ENCODE measurements around the gene MPZL3.

MPZL3 gene

GRCh38 chr11:118286545-118286944 is 34.4 kb upstream of the MPZL3 start:
- peaks cover 4% of the 10 kb centered on the region for H3K4me1 ChIP-seq (ENCODE audit: control insufficient read depth, insufficient read depth, low read length, poor library complexity, severe bottlenecking)
- no peak for DNase-seq
- no peaks in the 10 kb centered on the region for H3K36me3 ChIP-seq (ENCODE audit: control insufficient read depth, insufficient read depth, low read length)
- H3K27ac ChIP-seq (ENCODE audit: insufficient read depth, low read length, poor library complexity, severe bottlenecking), result no peak overlapping the region
- no peaks in the 10 kb centered on the region for H3K9me3 ChIP-seq (ENCODE audit: control insufficient read depth, low read length)
- no peak overlapping the region for H3K4me3 ChIP-seq (ENCODE audit: insufficient read depth, low read depth, low read length, poor library complexity, severe bottlenecking)
- H3K27me3 ChIP-seq (replicated peaks; ENCODE audit: control insufficient read depth, insufficient read depth, low read length, poor library complexity, severe bottlenecking), result no peaks in the 10 kb centered on the region

DNA sequence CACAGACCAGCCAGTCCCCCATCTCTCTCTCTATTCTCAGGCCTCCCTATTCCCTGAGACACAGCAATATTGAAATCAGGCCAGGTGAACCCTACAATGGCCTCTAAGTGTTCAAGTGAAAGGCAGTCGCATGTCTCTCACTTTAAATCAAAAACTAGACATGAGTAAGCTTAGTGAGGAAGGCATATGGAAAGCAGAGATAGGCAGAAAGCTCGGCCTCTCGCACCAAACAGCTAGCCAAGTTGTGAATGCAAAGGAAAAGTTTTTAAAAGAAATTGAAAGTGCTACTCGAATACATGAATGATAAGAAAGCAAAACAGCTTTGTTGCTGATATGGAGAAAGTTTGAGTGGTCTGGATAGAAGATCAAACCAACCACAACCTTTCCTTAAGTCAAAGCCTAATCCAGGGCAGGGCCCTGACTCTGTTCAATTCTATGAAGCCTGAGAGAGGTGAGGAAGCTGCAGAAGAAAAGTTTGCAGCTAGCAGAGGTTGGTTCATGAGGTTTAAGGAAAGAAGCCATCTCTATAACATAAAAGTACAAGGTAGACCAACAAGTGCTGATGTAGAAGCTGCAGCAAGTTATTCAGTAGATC is 31.7 kb upstream of the MPZL3 start:
- H3K4me3 ChIP-seq (ENCODE audit: insufficient read depth, low read depth, low read length, poor library complexity, severe bottlenecking), result no peak overlapping the region
- no peak overlapping the region for H3K27ac ChIP-seq (ENCODE audit: insufficient read depth, low read length, poor library complexity, severe bottlenecking)
- H3K4me1 ChIP-seq (ENCODE audit: control insufficient read depth, insufficient read depth, low read length, poor library complexity, severe bottlenecking), result peaks cover 7% of the 10 kb centered on the region
- no peaks in the 10 kb centered on the region for H3K27me3 ChIP-seq (replicated peaks; ENCODE audit: control insufficient read depth, insufficient read depth, low read length, poor library complexity, severe bottlenecking)
- no peaks in the 10 kb centered on the region for H3K9me3 ChIP-seq (ENCODE audit: control insufficient read depth, low read length)
- H3K36me3 ChIP-seq (ENCODE audit: control insufficient read depth, insufficient read depth, low read length), result no peaks in the 10 kb centered on the region
- no peak for DNase-seq

- H3K4me3 ChIP-seq (ENCODE audit: insufficient read depth, low read depth, low read length, poor library complexity, severe bottlenecking), result no peak overlapping the region
- H3K4me1 ChIP-seq (ENCODE audit: control insufficient read depth, insufficient read depth, low read length, poor library complexity, severe bottlenecking), result peaks cover 7% of the 10 kb centered on the region
- H3K27ac ChIP-seq (ENCODE audit: insufficient read depth, low read length, poor library complexity, severe bottlenecking), result no peak overlapping the region
- no peak for DNase-seq
- H3K27me3 ChIP-seq (replicated peaks; ENCODE audit: control insufficient read depth, insufficient read depth, low read length, poor library complexity, severe bottlenecking), result no peaks in the 10 kb centered on the region
- H3K36me3 ChIP-seq (ENCODE audit: control insufficient read depth, insufficient read depth, low read length), result no peaks in the 10 kb centered on the region
- no peaks in the 10 kb centered on the region for H3K9me3 ChIP-seq (ENCODE audit: control insufficient read depth, low read length)
Observed at GRCh38 chr11:118283037-118283636, 31.0 kb upstream of the MPZL3 start.

DNA sequence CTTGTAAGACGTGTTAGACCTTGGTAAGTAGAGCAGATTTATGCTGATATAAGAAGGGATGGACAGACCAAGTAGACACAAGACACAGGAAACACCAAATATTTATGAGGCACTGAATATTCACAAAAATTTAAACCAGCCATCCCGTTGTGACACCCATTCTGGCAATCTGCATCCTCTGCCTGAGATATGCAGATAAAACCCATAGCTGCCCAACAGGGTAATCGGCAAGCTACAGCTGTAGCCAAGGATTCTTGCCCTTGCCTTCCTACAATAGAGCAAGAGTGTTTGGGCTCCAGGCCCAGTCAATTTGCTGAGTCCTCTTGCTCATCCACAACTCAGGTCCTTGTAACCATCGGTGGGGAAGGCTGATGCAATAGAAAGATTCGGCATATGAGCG is 30.4 kb upstream of the MPZL3 start:
- Histone ChIP-seq H3K4me1 (ENCODE audit: control insufficient read depth, insufficient read depth, low read length, poor library complexity, severe bottlenecking) (peaks cover 7% of the 10 kb centered on the region), H3K27me3 (replicated peaks; ENCODE audit: control insufficient read depth, insufficient read depth, low read length, poor library complexity, severe bottlenecking) (no peaks in the 10 kb centered on the region), H3K27ac (ENCODE audit: insufficient read depth, low read length, poor library complexity, severe bottlenecking) (no peak overlapping the region), H3K36me3 (ENCODE audit: control insufficient read depth, insufficient read depth, low read length) (no peaks in the 10 kb centered on the region), H3K9me3 (ENCODE audit: control insufficient read depth, low read length) (no peaks in the 10 kb centered on the region), H3K4me3 (ENCODE audit: insufficient read depth, low read depth, low read length, poor library complexity, severe bottlenecking) (no peak overlapping the region)
- no peak for DNase-seq

GRCh38 chr11:118281284-118281683 is 29.1 kb upstream of the MPZL3 start:
- no peak overlapping the region for H3K4me3 ChIP-seq (ENCODE audit: insufficient read depth, low read depth, low read length, poor library complexity, severe bottlenecking)
- H3K27ac ChIP-seq (ENCODE audit: insufficient read depth, low read length, poor library complexity, severe bottlenecking), result no peak overlapping the region
- no peaks in the 10 kb centered on the region for H3K9me3 ChIP-seq (ENCODE audit: control insufficient read depth, low read length)
- no peak for DNase-seq
- no peaks in the 10 kb centered on the region for H3K36me3 ChIP-seq (ENCODE audit: control insufficient read depth, insufficient read depth, low read length)
- H3K27me3 ChIP-seq (replicated peaks; ENCODE audit: control insufficient read depth, insufficient read depth, low read length, poor library complexity, severe bottlenecking), result no peaks in the 10 kb centered on the region
- H3K4me1 ChIP-seq (ENCODE audit: control insufficient read depth, insufficient read depth, low read length, poor library complexity, severe bottlenecking), result peaks cover 7% of the 10 kb centered on the region

DNA sequence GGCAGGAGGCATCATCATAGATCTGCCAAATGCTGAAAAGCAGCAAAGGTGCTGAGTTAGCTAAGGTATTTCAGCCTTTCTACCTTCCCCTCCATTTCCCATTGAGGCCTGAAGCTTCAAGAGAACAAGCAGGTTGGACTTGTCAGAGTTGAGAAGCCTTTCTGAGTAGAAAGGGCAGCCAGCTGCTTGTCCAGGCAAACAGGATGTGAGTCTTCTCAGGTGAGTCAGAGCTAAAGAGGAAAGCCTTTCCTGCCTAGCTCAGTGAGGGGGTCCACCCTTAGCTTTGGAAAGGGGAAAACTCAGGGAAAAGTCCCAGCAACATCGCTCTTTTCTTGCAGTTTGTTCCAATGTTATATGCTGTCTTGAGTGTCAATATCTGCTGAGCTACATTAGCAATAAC is 25.1 kb upstream of the MPZL3 start:
- no peak overlapping the region for H3K27ac ChIP-seq (ENCODE audit: insufficient read depth, low read length, poor library complexity, severe bottlenecking)
- H3K36me3 ChIP-seq (ENCODE audit: control insufficient read depth, insufficient read depth, low read length), result no peaks in the 10 kb centered on the region
- peaks cover 3% of the 10 kb centered on the region for H3K4me1 ChIP-seq (ENCODE audit: control insufficient read depth, insufficient read depth, low read length, poor library complexity, severe bottlenecking)
- no peaks in the 10 kb centered on the region for H3K27me3 ChIP-seq (replicated peaks; ENCODE audit: control insufficient read depth, insufficient read depth, low read length, poor library complexity, severe bottlenecking)
- no peaks in the 10 kb centered on the region for H3K9me3 ChIP-seq (ENCODE audit: control insufficient read depth, low read length)
- H3K4me3 ChIP-seq (ENCODE audit: insufficient read depth, low read depth, low read length, poor library complexity, severe bottlenecking), result no peak overlapping the region
- DNase-seq, result no peak

DNA sequence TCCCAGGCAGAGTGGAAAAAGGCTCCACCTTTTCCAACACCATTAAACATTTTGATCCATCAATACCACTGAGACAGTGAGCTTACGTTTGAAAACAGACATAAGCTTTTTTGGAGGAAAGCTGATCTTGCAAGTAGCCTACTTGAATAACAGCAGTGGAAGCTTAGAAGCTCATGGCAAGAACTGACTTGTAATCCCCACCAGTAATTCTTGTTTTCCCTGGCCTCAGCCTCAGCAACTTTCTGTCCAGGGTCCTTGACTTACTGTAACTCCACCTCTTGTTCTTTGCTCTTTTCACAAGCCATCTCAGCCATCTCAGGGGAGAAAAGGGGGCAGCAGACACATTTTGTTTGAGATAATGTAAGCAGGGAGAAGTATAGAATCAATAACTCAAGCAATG is 24.3 kb upstream of the MPZL3 start:
- H3K27ac ChIP-seq (ENCODE audit: insufficient read depth, low read length, poor library complexity, severe bottlenecking), result no peak overlapping the region
- no peaks in the 10 kb centered on the region for H3K27me3 ChIP-seq (replicated peaks; ENCODE audit: control insufficient read depth, insufficient read depth, low read length, poor library complexity, severe bottlenecking)
- no peak overlapping the region for H3K4me3 ChIP-seq (ENCODE audit: insufficient read depth, low read depth, low read length, poor library complexity, severe bottlenecking)
- H3K9me3 ChIP-seq (ENCODE audit: control insufficient read depth, low read length), result no peaks in the 10 kb centered on the region
- H3K36me3 ChIP-seq (ENCODE audit: control insufficient read depth, insufficient read depth, low read length), result no peaks in the 10 kb centered on the region
- DNase-seq, result no peak
- H3K4me1 ChIP-seq (ENCODE audit: control insufficient read depth, insufficient read depth, low read length, poor library complexity, severe bottlenecking), result peaks cover 3% of the 10 kb centered on the region

DNA sequence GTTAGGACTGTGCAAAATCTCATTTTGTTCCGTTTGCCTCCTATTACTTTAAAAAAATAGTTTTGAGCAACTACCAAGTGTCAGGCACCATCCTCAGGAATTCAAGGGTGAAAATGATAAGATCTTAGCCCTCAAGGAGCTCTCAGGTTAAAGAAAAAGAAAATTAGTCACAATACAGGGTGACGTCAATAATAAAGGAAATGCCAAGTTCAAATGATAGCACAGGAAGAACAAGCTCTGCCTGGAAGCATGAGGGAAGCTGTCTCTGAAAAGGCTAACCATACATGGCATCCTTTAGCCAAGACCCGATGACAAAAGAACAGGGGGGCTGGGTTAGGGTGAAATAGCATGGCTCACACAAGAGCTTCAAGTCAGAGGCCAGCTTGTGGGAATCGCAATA is 23.0 kb upstream of the MPZL3 start:
- Histone ChIP-seq H3K27ac (ENCODE audit: insufficient read depth, low read length, poor library complexity, severe bottlenecking) (no peak overlapping the region), H3K4me1 (ENCODE audit: control insufficient read depth, insufficient read depth, low read length, poor library complexity, severe bottlenecking) (no peaks in the 10 kb centered on the region), H3K27me3 (replicated peaks; ENCODE audit: control insufficient read depth, insufficient read depth, low read length, poor library complexity, severe bottlenecking) (no peaks in the 10 kb centered on the region), H3K4me3 (ENCODE audit: insufficient read depth, low read depth, low read length, poor library complexity, severe bottlenecking) (no peak overlapping the region), H3K36me3 (ENCODE audit: control insufficient read depth, insufficient read depth, low read length) (no peaks in the 10 kb centered on the region), H3K9me3 (ENCODE audit: control insufficient read depth, low read length) (no peaks in the 10 kb centered on the region)
- no peak for DNase-seq

DNA sequence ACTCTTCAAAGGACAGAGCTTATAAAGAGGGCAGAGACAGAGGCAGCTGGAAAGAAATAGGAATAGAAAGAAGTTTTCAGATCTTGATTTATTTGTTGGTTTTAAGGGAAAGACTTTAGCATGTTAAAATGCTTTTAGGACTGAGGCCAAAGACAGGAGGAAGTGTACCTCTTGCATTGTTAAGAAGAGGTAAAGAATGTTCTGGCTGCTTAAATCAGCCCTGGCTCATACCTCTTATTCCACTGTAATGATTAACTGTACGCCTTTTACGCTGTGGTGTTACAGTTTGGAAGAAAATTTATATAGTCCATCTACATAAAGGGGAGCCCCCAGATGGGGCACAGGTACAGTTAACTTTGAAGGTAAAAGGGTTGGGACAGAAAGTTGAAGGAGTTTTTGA is 22.0 kb upstream of the MPZL3 start:
- no peaks in the 10 kb centered on the region for H3K9me3 ChIP-seq (ENCODE audit: control insufficient read depth, low read length)
- no peaks in the 10 kb centered on the region for H3K27me3 ChIP-seq (replicated peaks; ENCODE audit: control insufficient read depth, insufficient read depth, low read length, poor library complexity, severe bottlenecking)
- no peaks in the 10 kb centered on the region for H3K36me3 ChIP-seq (ENCODE audit: control insufficient read depth, insufficient read depth, low read length)
- no peak overlapping the region for H3K27ac ChIP-seq (ENCODE audit: insufficient read depth, low read length, poor library complexity, severe bottlenecking)
- no peaks in the 10 kb centered on the region for H3K4me1 ChIP-seq (ENCODE audit: control insufficient read depth, insufficient read depth, low read length, poor library complexity, severe bottlenecking)
- DNase-seq, result no peak
- no peak overlapping the region for H3K4me3 ChIP-seq (ENCODE audit: insufficient read depth, low read depth, low read length, poor library complexity, severe bottlenecking)

DNA sequence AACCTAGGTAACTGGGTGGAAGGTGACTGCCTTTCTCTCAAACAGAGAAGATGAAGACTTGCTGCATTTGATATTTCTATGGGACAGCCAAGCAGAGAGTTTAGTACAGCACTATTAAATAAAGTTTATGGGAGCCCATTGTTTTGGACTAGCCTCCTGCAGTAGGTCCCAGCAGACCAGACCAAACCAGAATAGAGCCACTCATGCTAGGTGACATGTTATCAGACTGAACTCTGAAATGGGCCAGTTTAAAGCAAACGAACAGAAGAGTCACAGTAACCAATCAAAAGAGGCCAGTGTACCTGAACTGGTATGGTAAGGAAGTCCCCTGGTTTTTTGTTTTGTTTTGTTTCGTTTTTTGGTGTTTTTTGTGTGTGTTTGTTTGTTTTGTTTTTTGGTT is 19.8 kb upstream of the MPZL3 start:
- no peaks in the 10 kb centered on the region for H3K27me3 ChIP-seq (replicated peaks; ENCODE audit: control insufficient read depth, insufficient read depth, low read length, poor library complexity, severe bottlenecking)
- H3K27ac ChIP-seq (ENCODE audit: insufficient read depth, low read length, poor library complexity, severe bottlenecking), result no peak overlapping the region
- no peak overlapping the region for H3K4me3 ChIP-seq (ENCODE audit: insufficient read depth, low read depth, low read length, poor library complexity, severe bottlenecking)
- DNase-seq, result no peak
- H3K36me3 ChIP-seq (ENCODE audit: control insufficient read depth, insufficient read depth, low read length), result no peaks in the 10 kb centered on the region
- H3K4me1 ChIP-seq (ENCODE audit: control insufficient read depth, insufficient read depth, low read length, poor library complexity, severe bottlenecking), result no peaks in the 10 kb centered on the region
- H3K9me3 ChIP-seq (ENCODE audit: control insufficient read depth, low read length), result no peaks in the 10 kb centered on the region

Data from effector memory CD4-positive, alpha-beta T cell (primary cell).